ENCODE results near the gene ADGRG6. TPM values are rescaled to one million over a fixed set of nuclear protein-coding genes. Genes with fewer than 3 reads are reported as not detected.

Gene ADGRG6
- total RNA-seq = 35.3 and 45.4 TPM in 2 replicates

GRCh38 chr6:142301651-142302391, at the start of gene ADGRG6:
ADGRG6 (plus strand) TSS chr6:142302007; CDS start chr6:142302330, 323 bp downstream.
- DNase-seq (ENCODE audit: low read depth) = no peak
- TF ChIP-seq CTCF (conservative IDR thresholded peaks at IDR 0.05; ENCODE audit: low read depth, low read length) = peak; percentile 15
- peak within 1 kb of the TSS; percentile 78 for H3K4me3 ChIP-seq (ENCODE audit: low read depth, low read length)

DNA sequence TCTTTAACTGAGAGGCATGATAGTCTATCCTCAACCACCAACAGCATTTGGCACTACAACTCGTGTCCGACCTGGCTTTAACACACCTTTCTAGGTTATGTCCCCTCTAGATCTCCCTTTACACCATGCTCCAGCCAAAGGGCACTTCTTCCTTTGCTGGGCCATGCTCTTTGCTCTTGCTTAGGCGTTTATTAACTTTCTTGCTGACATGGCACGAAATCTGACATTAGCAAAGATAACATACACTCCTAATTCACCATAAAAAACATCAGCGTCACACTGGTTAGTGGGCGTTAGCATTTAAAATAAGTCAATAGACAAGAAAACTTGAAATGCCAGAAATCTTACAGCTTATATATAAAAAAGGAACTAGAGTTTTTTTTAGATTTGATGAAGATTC, 47.3 kb upstream of the ADGRG6 start:
- TF ChIP-seq CTCF (conservative IDR thresholded peaks at IDR 0.05; ENCODE audit: low read depth, low read length) = no peak
- DNase-seq (ENCODE audit: low read depth) = no peak
- no peak overlapping the region for H3K4me3 ChIP-seq (ENCODE audit: low read depth, low read length)

DNA sequence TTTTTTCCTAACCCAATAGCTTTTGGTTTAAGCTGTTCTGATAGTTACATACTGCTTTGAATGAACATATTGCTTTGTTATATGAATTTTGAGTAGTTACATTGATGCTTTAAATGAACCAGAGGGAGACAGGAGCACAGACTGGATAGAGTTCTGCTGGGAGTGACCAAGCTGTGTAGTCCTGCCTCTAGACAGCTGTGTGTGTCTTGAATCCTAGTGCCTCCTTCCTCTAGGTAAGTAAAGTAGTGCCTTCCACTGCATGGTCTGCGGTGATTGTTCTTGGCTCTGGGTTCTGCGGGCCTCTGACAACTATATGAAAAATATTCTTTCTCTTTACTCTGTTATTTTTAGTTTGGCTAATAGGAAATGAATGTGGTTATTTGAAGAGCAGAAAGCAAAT, 46.0 kb upstream of the ADGRG6 start:
- TF ChIP-seq CTCF (conservative IDR thresholded peaks at IDR 0.05; ENCODE audit: low read depth, low read length) = no peak
- no peak for DNase-seq (ENCODE audit: low read depth)
- no peak overlapping the region for H3K4me3 ChIP-seq (ENCODE audit: low read depth, low read length)

GRCh38 chr6:142258305-142258704, 43.5 kb upstream of the ADGRG6 start:
- no peak overlapping the region for H3K4me3 ChIP-seq (ENCODE audit: low read depth, low read length)
- TF ChIP-seq CTCF (conservative IDR thresholded peaks at IDR 0.05; ENCODE audit: low read depth, low read length) = no peak
- no peak for DNase-seq (ENCODE audit: low read depth)

- DNase-seq (ENCODE audit: low read depth) = no peak
- TF ChIP-seq CTCF (conservative IDR thresholded peaks at IDR 0.05; ENCODE audit: low read depth, low read length) = no peak
- H3K4me3 ChIP-seq (ENCODE audit: low read depth, low read length) = no peak overlapping the region
Measured at GRCh38 chr6:142258757-142259156, 43.0 kb upstream of the ADGRG6 start.

GRCh38 chr6:142260748-142261147, 41.1 kb upstream of the ADGRG6 start:
- no peak for TF ChIP-seq CTCF (conservative IDR thresholded peaks at IDR 0.05; ENCODE audit: low read depth, low read length)
- H3K4me3 ChIP-seq (ENCODE audit: low read depth, low read length) = no peak overlapping the region
- no peak for DNase-seq (ENCODE audit: low read depth)

- H3K4me3 ChIP-seq (ENCODE audit: low read depth, low read length) = no peak overlapping the region
- no peak for TF ChIP-seq CTCF (conservative IDR thresholded peaks at IDR 0.05; ENCODE audit: low read depth, low read length)
- DNase-seq (ENCODE audit: low read depth) = no peak
Measured at GRCh38 chr6:142262231-142262630, 39.6 kb upstream of the ADGRG6 start.
